BLaER1 (cell line): Measurements from ENCODE around the gene ARHGEF6.

Source experiments
- H3K27ac ChIP-seq: shearing (Covaris generic); formaldehyde crosslinking; 2 replicates; pipeline ENCODE4 v1.8.1; 2022
- H3K27me3 ChIP-seq: shearing (Covaris generic); formaldehyde crosslinking; 2 replicates; pipeline ENCODE4 v1.8.1; 2022
- H3K36me3 ChIP-seq: shearing (Covaris generic); formaldehyde crosslinking; 2 replicates; pipeline ENCODE4 v1.8.1; 2022
- H3K4me1 ChIP-seq: shearing (Covaris generic); formaldehyde crosslinking; 2 replicates; pipeline ENCODE4 v1.8.1; 2022
- H3K4me2 ChIP-seq: shearing (Covaris generic); formaldehyde crosslinking; 2 replicates; pipeline ENCODE4 v1.8.1; 2022
- H3K4me3 ChIP-seq: shearing (Covaris generic); formaldehyde crosslinking; 2 replicates; pipeline ENCODE4 v1.8.1; 2022
- H3K9ac ChIP-seq: shearing (Covaris generic); formaldehyde crosslinking; 2 replicates; pipeline ENCODE4 v1.8.1; 2022
- H3K9me3 ChIP-seq: shearing (Covaris generic); formaldehyde crosslinking; 2 replicates; pipeline ENCODE4 v1.8.1; 2022
- H4K20me1 ChIP-seq: shearing (Covaris generic); formaldehyde crosslinking; 2 replicates; pipeline ENCODE4 v1.8.1; 2022
- Cebpa-rat ChIP-seq: shearing (Covaris generic); IDR thresholded peaks from 2 replicates; pipeline ENCODE4 v1.8.1; 2022

The ARHGEF6 gene

DNA sequence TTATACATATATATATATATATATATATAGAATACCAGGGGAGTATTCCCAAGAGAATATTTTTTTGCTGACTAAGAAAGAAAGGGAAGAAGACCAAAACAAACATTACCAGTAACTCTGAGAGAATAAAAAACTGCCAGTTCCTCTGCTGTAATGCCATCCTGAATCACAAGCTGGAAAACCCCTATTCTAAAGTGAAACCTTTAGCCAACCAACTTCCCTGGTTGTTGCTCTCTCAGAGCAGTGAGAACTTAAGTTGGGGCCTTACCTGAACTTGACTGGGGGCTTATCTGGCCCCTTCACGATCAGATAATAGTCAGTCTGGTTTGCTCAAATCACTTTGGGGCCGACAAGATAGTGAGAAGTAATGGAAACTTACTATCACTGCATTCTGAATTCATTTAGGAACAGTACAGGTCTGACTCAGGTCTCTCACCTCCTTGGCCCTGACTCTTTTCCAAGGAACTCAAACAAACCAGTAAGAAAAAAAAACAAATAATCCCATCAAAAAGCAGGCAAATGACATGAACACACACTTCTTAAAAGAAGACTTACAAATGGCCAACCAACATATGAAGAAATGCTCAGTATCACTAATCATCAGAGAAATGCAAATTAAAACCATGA is 70.3 kb downstream of the ARHGEF6 start:
- H3K27me3 ChIP-seq, result peaks cover 74% of the 10 kb centered on the region
- no peak overlapping the region for H3K27ac ChIP-seq
- H3K4me1 ChIP-seq, result peaks cover 15% of the 10 kb centered on the region
- no peak overlapping the region for H3K9ac ChIP-seq
- no peaks in the 10 kb centered on the region for H3K9me3 ChIP-seq
- peaks cover 18% of the 10 kb centered on the region; the same call in 1 of the 2 replicates for H4K20me1 ChIP-seq
- peaks cover 7% of the 10 kb centered on the region; the same call in 1 of the 2 replicates for H3K36me3 ChIP-seq
- no peak overlapping the region for H3K4me3 ChIP-seq
- no peak for TF ChIP-seq Cebpa-rat
- H3K4me2 ChIP-seq, result no peak overlapping the region

DNA sequence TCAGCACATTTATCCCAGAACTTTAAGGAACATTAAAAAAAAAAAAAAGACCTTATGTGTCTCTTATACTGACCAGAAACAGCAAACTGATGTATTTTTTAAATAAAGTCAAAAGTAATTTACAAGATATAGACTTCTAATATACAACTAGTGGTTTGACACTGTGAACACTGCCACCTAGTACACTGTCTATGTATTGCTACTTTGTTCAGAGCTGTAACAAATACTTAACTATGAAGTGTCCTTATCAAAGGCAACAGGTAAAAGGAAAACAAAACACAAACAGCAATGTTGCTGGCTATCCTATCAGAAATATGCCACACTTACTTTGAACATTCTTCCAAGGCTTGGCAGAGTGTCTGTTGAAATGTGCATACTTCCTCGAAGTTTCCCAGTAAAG is 72.4 kb downstream of the ARHGEF6 start:
- Histone ChIP-seq H3K4me1 (0 out of 2 replicates have a peak, but pooled peaks cover 4% of the 10 kb centered on the region), H3K4me2 (no peak overlapping the region), H3K9me3 (no peaks in the 10 kb centered on the region), H4K20me1 (peaks cover 12% of the 10 kb centered on the region; the same call in 1 of the 2 replicates), H3K9ac (no peak overlapping the region), H3K4me3 (no peak overlapping the region), H3K27me3 (peaks cover 72% of the 10 kb centered on the region), H3K27ac (no peak overlapping the region), H3K36me3 (peaks cover 11% of the 10 kb centered on the region; the same call in 1 of the 2 replicates)
- no peak for TF ChIP-seq Cebpa-rat

DNA sequence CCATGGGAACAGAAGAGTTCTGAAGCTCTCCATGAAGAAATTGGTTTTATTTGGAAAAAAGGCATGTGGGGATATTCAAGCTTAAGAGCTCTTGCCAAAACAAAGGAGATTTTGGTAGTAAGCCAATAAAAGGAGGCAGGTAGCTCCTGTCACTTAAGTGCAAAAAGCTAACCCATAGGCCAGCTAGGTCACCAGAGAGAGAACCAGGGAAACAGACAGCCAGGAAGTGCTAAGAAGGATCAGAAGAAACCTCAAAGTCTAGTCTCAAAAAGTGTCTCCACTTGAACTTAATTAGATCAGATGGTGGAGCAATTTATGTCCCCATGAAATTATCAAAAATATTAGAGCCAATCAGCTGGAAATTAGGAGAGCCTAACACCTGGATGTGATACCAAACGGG is 83.6 kb downstream of the ARHGEF6 start:
- Histone ChIP-seq H3K9me3 (peaks cover 16% of the 10 kb centered on the region), H3K36me3 (no peaks in the 10 kb centered on the region), H3K4me2 (no peak overlapping the region), H4K20me1 (peaks cover 6% of the 10 kb centered on the region; the same call in 1 of the 2 replicates), H3K4me1 (peaks cover 10% of the 10 kb centered on the region), H3K27ac (no peak overlapping the region), H3K27me3 (peaks cover 66% of the 10 kb centered on the region), H3K4me3 (no peak overlapping the region), H3K9ac (no peak overlapping the region)
- TF ChIP-seq Cebpa-rat, result no peak

DNA sequence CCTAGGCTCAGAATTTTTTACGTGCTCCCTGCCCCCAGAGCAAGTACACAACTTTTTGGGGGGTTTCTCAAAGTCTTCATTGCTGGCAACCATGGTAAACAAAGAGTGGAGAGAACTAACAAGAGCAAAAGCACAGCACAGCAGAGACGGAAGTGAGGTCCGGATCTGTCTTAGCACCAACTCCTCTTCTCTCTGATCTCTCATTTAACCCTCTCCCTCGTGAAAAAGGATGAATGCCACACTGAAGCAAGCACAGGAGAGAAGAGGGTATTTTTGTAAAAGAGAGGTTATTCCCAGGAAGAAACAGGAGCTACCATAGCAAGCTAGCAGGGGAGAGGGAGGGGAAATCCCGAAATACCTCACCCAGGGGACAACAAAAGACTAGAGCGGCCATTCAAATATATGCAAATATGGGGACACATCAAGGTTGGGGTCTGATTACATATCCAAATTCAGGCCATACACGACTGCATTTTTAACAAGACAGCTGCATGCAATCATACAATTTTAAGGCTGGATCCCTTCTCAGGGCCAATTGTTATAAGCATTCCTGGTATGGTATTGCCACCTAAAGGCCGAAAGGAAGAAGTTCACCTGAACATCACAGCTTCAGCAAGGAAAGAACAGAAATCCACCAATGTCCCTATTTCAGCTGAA is 86.2 kb downstream of the ARHGEF6 start:
- Histone ChIP-seq H3K4me1 (peaks cover 19% of the 10 kb centered on the region), H3K27ac (no peak overlapping the region), H3K36me3 (no peaks in the 10 kb centered on the region), H4K20me1 (peaks cover 6% of the 10 kb centered on the region; the same call in 1 of the 2 replicates), H3K9ac (no peak overlapping the region), H3K4me3 (no peak overlapping the region), H3K27me3 (peaks cover 81% of the 10 kb centered on the region), H3K4me2 (peak overlapping the region; percentile 14; the same call in 1 of the 2 replicates), H3K9me3 (no peaks in the 10 kb centered on the region)
- no peak for TF ChIP-seq Cebpa-rat

DNA sequence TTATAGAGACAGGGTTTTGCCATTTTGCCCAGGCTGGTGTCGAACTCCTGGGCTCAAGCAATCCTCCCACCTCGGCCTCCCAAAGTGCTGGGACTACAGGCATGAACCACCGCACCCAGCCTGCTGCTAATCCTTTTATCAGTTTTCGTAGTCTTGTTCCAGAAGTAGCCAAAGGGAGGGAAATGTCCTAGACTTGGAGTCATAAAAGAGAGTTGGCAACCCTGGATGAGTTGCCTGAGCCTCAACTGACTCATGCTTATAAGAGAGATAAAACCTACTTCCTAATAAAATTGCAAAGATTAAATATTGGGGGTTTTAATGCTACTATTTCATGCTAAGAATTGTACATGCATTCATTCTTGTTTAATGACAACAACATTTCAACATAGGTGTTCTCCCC is 88.5 kb downstream of the ARHGEF6 start:
- no peak overlapping the region for H3K4me3 ChIP-seq
- no peak overlapping the region for H3K4me2 ChIP-seq
- H4K20me1 ChIP-seq, result peaks cover 6% of the 10 kb centered on the region; the same call in 1 of the 2 replicates
- no peak overlapping the region for H3K27ac ChIP-seq
- TF ChIP-seq Cebpa-rat, result no peak
- no peaks in the 10 kb centered on the region for H3K36me3 ChIP-seq
- H3K9me3 ChIP-seq, result no peaks in the 10 kb centered on the region
- H3K27me3 ChIP-seq, result peaks cover 87% of the 10 kb centered on the region
- no peak overlapping the region for H3K9ac ChIP-seq
- peaks cover 24% of the 10 kb centered on the region for H3K4me1 ChIP-seq

DNA sequence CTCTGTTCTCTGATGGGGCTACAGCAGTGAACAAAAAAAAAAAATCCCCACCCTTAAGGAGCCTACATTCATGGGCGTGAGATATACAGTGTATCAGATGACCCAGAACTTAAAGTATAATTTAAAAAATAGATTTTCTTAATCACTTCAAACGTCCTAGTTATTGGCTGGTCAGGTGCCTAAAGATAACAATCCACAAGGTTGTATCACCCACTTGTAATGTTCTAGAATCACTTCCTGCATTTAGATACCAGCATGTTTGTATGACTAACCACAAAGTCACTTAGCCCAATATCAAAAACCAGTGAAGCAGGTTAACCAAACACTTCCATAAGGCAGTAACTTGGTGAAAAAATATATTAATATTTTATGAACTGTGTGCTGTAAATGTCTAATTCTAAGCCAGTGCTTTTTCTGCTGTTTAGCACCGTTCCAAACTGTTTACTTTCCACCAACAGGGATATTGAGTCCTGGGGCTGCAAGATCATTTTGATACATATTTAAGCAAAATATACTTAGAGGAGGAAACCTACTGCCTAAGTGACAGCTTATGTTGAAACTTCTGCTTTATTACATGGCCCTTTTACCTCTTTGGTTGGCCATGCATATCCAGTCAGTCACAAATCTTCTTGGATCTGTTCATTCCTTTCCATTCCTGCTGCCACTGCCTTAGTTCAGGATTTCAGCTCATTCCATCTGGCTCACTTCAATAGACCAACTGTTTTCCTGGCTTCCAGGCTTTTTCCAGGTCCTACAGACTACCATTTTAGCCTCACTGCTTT is 89.5 kb downstream of the ARHGEF6 start:
- peaks cover 80% of the 10 kb centered on the region for H3K27me3 ChIP-seq
- H4K20me1 ChIP-seq, result peaks cover 6% of the 10 kb centered on the region; the same call in 1 of the 2 replicates
- no peaks in the 10 kb centered on the region for H3K36me3 ChIP-seq
- TF ChIP-seq Cebpa-rat, result no peak
- H3K4me1 ChIP-seq, result peaks cover 24% of the 10 kb centered on the region
- H3K27ac ChIP-seq, result no peak overlapping the region
- H3K4me2 ChIP-seq, result no peak overlapping the region
- no peak overlapping the region for H3K9ac ChIP-seq
- H3K9me3 ChIP-seq, result no peaks in the 10 kb centered on the region
- H3K4me3 ChIP-seq, result no peak overlapping the region

DNA sequence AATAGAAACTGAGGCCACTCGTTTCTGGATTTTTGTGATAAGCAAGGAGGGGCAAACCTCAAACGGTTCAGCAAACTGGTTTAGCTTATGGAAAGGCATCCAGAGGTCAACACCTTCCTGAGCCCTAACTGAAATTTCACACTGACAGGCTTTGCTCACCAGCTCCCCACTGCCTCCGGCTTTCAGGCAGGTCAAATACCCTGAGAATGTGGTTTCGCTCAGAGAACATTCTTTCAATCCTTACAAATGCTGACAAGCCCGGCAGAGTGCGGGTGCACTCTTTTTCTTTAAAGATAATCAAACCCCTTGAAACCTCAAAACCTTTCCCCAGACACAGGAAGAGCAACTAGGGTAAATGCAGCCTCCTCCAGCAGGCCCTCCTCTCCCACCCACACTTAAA is 91.3 kb downstream of the ARHGEF6 start:
- TF ChIP-seq Cebpa-rat, result no peak
- no peak overlapping the region for H3K9ac ChIP-seq
- H3K4me1 ChIP-seq, result peaks cover 21% of the 10 kb centered on the region
- peaks cover 88% of the 10 kb centered on the region for H3K27me3 ChIP-seq
- no peaks in the 10 kb centered on the region for H3K9me3 ChIP-seq
- no peak overlapping the region for H3K27ac ChIP-seq
- no peak overlapping the region for H3K4me2 ChIP-seq
- H3K36me3 ChIP-seq, result no peaks in the 10 kb centered on the region
- peaks cover 4% of the 10 kb centered on the region; the same call in 1 of the 2 replicates for H4K20me1 ChIP-seq
- no peak overlapping the region for H3K4me3 ChIP-seq

DNA sequence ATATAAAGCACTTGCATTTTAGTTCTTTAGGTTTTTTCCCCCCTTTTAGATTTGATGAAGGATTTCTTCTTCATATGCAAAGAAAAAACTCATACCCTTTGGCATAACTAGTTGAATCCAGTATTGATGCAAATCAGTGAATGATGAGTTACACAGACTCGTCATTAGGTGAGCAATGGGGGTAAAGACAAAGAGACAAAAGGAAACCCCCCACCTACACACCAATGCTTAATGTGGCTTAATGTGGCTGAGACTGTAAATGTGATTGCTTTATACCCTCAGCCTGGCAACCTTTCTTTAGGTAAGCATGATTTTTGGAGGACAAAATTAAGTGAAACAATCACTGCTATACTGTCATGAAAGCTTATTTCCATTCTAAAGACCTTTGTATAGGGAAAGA is 93.3 kb downstream of the ARHGEF6 start:
- H4K20me1 ChIP-seq, result no peaks in the 10 kb centered on the region; the same call in 1 of the 2 replicates
- H3K4me2 ChIP-seq, result no peak overlapping the region
- H3K36me3 ChIP-seq, result no peaks in the 10 kb centered on the region
- H3K4me1 ChIP-seq, result peaks cover 14% of the 10 kb centered on the region; the same call in 1 of the 2 replicates
- H3K4me3 ChIP-seq, result no peak overlapping the region
- peaks cover 90% of the 10 kb centered on the region for H3K27me3 ChIP-seq
- no peak overlapping the region for H3K9ac ChIP-seq
- no peak overlapping the region for H3K27ac ChIP-seq
- no peaks in the 10 kb centered on the region for H3K9me3 ChIP-seq
- TF ChIP-seq Cebpa-rat, result no peak

DNA sequence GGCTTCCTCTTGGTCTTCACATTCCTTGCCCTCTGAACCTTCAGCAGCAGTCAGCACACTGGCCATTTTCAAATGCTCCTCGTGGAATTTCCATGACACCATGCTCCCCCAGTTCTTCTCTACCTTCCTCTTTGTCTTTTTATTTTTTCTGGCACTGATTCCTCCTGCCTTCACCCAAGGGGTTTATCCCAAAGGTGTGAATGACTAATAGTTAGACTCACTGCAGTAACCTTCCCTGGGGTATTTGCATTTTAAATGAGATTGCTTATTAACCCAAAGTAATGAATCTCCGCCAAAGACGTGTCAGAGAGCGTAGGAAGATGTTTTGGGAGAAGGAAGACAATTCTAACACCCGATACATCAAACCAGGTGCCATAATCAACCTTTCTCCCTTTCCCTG is 96.6 kb downstream of the ARHGEF6 start:
- TF ChIP-seq Cebpa-rat, result no peak
- peaks cover 90% of the 10 kb centered on the region for H3K27me3 ChIP-seq
- H3K4me1 ChIP-seq, result peaks cover under 1% of the 10 kb centered on the region; the same call in 1 of the 2 replicates
- no peaks in the 10 kb centered on the region for H3K9me3 ChIP-seq
- H3K9ac ChIP-seq, result no peak overlapping the region
- H3K4me3 ChIP-seq, result no peak overlapping the region
- no peaks in the 10 kb centered on the region for H4K20me1 ChIP-seq
- H3K27ac ChIP-seq, result no peak overlapping the region
- H3K36me3 ChIP-seq, result peaks cover 5% of the 10 kb centered on the region; the same call in 1 of the 2 replicates
- H3K4me2 ChIP-seq, result no peak overlapping the region
